Measurements from ENCODE around the gene AGBL1.

DNA sequence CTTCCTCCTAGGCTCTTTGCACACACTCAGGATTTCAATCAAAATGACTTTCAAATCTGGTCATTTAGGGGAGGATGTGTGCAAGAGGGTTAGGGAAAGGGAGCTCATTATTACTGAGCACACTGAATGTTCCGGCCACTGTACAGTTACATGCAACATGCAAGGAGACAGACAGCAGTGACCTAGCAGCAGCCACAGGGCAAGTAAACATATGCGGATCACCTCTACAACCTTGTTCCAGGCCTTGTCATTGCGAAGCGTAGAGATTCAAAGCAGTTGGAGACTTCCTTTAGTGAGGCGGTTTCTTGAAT, 837.6 kb downstream of the AGBL1 start:
- TF ChIP-seq, protein P1, sequence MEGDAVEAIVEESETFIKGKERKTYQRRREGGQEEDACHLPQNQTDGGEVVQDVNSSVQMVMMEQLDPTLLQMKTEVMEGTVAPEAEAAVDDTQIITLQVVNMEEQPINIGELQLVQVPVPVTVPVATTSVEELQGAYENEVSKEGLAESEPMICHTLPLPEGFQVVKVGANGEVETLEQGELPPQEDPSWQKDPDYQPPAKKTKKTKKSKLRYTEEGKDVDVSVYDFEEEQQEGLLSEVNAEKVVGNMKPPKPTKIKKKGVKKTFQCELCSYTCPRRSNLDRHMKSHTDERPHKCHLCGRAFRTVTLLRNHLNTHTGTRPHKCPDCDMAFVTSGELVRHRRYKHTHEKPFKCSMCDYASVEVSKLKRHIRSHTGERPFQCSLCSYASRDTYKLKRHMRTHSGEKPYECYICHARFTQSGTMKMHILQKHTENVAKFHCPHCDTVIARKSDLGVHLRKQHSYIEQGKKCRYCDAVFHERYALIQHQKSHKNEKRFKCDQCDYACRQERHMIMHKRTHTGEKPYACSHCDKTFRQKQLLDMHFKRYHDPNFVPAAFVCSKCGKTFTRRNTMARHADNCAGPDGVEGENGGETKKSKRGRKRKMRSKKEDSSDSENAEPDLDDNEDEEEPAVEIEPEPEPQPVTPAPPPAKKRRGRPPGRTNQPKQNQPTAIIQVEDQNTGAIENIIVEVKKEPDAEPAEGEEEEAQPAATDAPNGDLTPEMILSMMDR (IDR thresholded peaks at IDR 0.05) = no peak
- TF ChIP-seq EZH2 (IDR thresholded peaks at IDR 0.05; ENCODE audit: borderline replicate concordance, insufficient read depth, low read depth, low read length, poor library complexity, severe bottlenecking) = no peak

Measured in B cell (primary cell).